Stimulated activated CD4-positive, alpha-beta T cell treated with anti-CD3 and anti-CD28 coated beads, Interleukin-1b, Interleukin-23, amount 100 ng/mL, for 24 hours (primary cell): Measurements from ENCODE around the gene COPB2.

Experiments
- DNase-seq, 4 experiments: peaks; one replicate each; pipeline ENCODE4 v3.0.0-alpha.2; 2020; ENCODE audit warnings: low read depth in 4 of 4, low spot score in 1 of 4

Gene COPB2

GRCh38 chr3:139328356-139328755 is 61.1 kb downstream of the COPB2 start:
- no peak for DNase-seq

DNA sequence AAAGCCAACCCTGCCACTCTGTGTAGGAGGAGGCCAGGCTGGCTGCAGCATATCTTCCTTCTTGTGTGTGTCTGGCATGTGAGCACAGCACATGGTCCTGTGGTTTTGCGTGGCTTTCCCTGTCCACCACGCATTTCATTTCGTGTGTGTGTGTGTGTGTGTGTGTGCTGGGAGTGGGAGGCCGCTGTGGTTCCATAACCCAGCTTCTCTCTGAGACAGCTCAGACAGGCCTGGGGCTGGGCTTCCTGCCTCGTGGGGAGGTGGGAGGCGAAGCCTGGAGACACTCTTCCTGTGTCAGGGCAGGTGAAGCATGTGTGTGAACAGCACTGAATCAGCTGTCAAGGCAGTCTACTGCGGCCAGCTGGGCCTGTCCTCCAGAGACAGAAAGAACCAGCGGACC is 61.6 kb downstream of the COPB2 start:
- DNase-seq = no peak

- no peak for DNase-seq
These were observed 62.2 kb downstream of the COPB2 start for GRCh38 chr3:139327231-139327630.

DNA sequence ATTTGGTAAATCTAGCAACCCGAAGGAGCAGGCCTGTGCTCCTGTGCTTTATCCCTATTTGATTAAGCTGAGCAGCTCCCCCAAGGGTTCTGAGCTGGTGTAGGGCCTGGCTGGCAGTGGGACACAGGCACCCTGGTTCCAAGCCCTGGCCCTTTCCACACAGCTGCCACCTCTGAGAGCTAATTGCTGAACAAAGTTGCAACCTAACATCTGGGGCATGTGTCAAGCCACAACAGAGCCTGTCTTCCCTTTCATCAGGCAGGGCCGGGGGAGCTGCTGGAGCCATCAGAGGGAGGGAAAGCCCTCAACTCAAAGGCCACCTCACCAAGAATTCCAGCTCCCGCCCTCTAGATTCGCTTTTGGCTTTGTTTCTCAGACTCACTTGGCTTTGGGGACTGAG is 62.7 kb downstream of the COPB2 start:
- no peak for DNase-seq

- no peak for DNase-seq
These were observed 63.3 kb downstream of the COPB2 start for GRCh38 chr3:139326131-139326530.

- no peak for DNase-seq
These were observed 63.9 kb downstream of the COPB2 start for GRCh38 chr3:139325551-139325950.

- no peak for DNase-seq
These were observed 65.0 kb downstream of the COPB2 start for GRCh38 chr3:139324456-139324855.

DNA sequence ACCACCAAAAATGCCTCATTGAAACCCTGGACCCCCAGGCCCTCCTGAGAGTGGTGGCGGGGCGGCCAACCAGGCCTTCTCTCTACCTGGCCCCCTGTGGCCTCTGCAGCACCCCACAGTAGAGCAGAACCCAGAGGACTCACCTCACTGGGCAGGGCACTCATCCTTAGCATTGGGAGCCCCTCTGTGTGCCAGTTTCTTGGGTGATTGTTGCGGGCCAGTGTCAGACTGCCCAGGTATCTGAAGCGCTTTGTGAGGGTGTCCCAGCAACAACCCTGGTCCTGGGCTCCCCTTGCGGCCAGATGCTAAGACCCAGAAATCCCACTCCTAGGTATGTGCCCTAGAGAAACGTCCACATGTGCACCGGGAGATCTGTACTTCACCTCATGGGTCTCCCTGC is 66.3 kb downstream of the COPB2 start:
- DNase-seq = no peak

- DNase-seq = no peak
These were observed 67.1 kb downstream of the COPB2 start for GRCh38 chr3:139322346-139322745.

DNA sequence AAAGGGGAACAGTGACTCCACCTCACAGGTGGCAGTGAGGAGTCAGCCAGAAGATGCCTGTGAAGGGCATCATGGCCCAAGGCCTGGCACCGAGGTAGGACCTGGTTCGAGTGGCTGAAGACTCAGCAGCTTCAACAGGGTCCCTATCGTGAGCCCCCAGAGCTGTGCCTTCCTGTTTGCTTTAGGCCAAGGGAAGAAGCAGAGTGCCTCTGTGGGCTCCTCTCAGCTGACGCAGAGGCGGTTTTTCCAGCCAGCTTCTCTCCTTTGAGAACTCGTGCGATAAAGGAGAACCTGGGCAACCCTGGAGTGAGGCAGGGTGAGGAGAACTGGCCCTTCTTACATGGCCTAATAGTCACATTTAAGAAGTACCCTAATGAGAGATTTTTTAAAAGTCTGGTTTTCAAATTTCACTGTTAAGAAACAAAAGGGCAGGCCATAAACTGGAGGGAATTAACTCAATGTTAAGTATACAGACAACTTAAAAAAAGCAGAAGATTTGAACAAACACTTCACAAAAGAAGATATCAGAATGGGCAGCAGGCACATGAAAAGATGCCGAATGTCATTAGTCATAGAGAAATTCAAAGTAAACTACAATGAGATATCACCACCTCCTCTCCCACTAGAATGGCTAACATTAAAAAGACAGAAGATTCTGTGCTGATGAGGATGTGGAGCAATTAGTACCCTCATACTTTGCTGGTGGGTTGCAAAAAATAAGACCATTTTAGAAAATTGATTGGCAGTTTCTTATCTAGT is 68.7 kb downstream of the COPB2 start:
- DNase-seq = no peak

GRCh38 chr3:139319428-139320402 is 69.7 kb downstream of the COPB2 start:
- no peak for DNase-seq

GRCh38 chr3:139318826-139319225 is 70.6 kb downstream of the COPB2 start:
- DNase-seq = no peak

- DNase-seq = no peak
These were observed 71.0 kb downstream of the COPB2 start for GRCh38 chr3:139318431-139318816.

DNA sequence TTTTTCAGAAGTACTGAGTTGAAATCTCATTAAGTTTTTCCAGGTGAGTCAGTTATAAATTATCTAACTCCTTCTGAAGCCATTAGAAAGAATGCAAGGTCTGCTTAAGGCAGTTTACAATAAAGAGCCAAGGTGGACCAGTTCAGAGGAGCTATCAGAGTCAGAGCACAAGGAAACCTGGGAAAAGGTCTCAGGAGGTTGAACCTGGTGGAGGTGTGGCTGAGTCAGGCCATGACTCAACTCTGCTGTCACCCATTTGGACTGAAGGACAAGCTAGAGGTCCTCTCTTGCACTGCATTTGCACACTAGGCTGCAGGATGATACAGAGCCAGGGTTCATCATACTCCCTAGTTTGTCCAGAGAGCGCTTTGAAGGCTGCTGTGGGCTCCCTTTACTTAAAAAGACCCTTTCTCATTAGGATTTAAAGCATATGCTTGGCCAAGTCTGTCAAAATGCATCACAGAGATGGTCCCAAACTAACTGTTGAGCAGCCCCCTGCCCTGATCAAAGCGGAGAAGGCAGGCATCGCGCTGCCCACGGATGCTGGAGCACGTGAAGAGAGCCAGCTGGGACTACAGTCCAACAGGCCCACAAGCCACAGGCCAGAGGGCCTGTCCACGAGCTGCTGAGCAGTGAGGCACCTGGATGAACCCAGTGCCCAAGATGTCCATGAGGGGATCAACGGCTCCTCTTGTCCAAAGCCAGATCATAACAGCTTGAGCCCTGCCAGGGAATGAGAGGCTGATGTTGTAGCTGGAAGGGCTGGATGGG is 71.6 kb downstream of the COPB2 start:
- DNase-seq = no peak

DNA sequence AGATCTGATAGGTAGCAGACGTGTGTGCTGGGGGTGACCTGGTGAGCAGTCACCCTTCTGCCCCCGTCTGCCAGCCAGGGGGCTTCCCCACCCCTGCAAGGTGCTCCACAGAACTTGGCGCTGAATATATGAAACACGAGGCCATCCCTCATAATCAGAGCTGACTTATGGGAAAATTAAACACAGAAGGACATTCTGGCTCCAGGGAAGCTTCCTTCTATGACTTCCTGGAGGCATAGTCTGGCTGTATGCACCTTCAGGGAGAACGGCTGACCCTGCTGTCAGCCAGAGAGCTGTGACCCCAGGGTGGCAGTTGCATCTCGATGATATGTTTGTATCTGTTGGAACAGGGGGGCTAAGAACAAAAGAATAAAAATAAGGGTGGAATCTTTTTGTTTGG is 72.2 kb downstream of the COPB2 start:
- DNase-seq = no peak

GRCh38 chr3:139313921-139314320 is 75.5 kb downstream of the COPB2 start:
- no peak for DNase-seq

DNA sequence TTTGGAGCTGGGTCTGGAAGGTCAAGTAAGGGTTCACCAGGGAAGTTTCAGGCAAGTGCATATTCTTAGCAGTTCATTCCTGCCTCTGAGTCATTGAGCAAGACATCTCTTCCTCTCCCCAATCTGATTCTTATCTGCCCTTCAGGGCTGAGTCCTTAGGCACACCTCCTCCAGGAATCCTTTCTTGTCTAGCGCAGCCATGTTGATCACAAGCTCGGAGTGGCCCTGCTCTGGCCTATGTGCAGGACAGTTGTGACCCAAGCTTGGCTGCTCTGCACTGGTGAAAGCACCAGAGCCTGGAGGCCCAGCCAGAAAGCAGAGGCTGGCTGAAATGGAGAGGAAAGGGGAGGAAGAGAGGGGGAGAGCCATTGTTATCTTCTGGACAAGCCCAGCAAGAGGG is 76.5 kb downstream of the COPB2 start:
- DNase-seq = no peak

DNA sequence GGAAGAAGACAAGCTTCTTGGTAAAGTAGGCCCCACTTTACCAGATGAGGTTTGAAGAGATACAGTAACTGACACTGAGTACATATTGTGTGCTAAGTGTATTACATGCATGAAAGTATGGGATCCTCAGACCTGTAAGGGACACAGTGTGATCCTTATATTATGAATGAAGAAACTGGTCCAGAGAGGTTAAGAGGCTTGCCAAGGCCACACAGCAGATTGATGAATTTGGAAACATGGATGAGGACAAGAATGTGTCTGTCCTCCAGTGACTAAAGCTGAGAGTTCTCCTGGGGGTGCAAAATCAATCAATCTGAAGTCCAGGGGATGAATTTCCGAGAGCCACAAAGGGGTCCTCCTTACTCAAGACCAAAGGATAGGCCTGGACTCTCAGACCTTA is 77.0 kb downstream of the COPB2 start:
- no peak for DNase-seq

GRCh38 chr3:139311557-139311956 is 77.9 kb downstream of the COPB2 start:
- DNase-seq = no peak

GRCh38 chr3:139310474-139310933 is 78.9 kb downstream of the COPB2 start:
- no peak for DNase-seq

- no peak for DNase-seq
These were observed 79.6 kb downstream of the COPB2 start for GRCh38 chr3:139309880-139310279.
